ENCODE measurements around the gene LCLAT1. TPM values are rescaled to one million over a fixed set of nuclear protein-coding genes. Genes with fewer than 3 reads are reported as not detected.

LCLAT1 gene
- total RNA-seq, 6 donors from 2014 or later: 7.0 to 21.9 (median 12.4) TPM

GRCh38 chr2:30686669-30687068, 239.6 kb downstream of the LCLAT1 start:
- TF ChIP-seq POLR2A (IDR thresholded peaks at IDR 0.05): no peak
- TF ChIP-seq EP300 (IDR thresholded peaks at IDR 0.05): no peak
- TF ChIP-seq CTCF (IDR thresholded peaks at IDR 0.05): no peak
- TF ChIP-seq POLR2AphosphoS5 (IDR thresholded peaks at IDR 0.05): no peak
- no peak for ATAC-seq (ENCODE audit: low FRiP score in 2 of 2)
- no peak for DNase-seq
- no peaks in the 10 kb centered on the region for H3K9me3 ChIP-seq
- WGBS, 2 donors: 81 to 84% methylated on average over 4 of the region's 4 CpGs
- H3K4me3 ChIP-seq: no peak overlapping the region
- peaks cover 0 to 11% (median 8%) of the 10 kb centered on the region in 4 donors for H3K4me1 ChIP-seq
- no peaks in the 10 kb centered on the region for H3K36me3 ChIP-seq
- no peaks in the 10 kb centered on the region for H3K27me3 ChIP-seq
- no peak overlapping the region for H3K27ac ChIP-seq

GRCh38 chr2:30688956-30689401, 241.9 kb downstream of the LCLAT1 start:
- ATAC-seq (ENCODE audit: low FRiP score in 2 of 2) (no peak), DNase-seq (no peak)
- WGBS, 2 donors: 44 to 87% methylated on average over 3 to 4 of the region's 4 CpGs
- Histone ChIP-seq H3K9me3 (no peaks in the 10 kb centered on the region), H3K4me1 (peaks cover 0 to 15% (median 8%) of the 10 kb centered on the region in 4 donors), H3K27me3 (no peaks in the 10 kb centered on the region), H3K27ac (peak overlapping the region; percentile 68 to 75 (median 70)), H3K4me3 (no peak overlapping the region), H3K36me3 (no peaks in the 10 kb centered on the region)
- TF ChIP-seq POLR2A (IDR thresholded peaks at IDR 0.05) (no peak), EP300 (IDR thresholded peaks at IDR 0.05) (no peak), POLR2AphosphoS5 (IDR thresholded peaks at IDR 0.05) (no peak), CTCF (IDR thresholded peaks at IDR 0.05) (no peak)

- no peak for TF ChIP-seq POLR2AphosphoS5 (IDR thresholded peaks at IDR 0.05)
- TF ChIP-seq EP300 (IDR thresholded peaks at IDR 0.05): no peak
- TF ChIP-seq CTCF (IDR thresholded peaks at IDR 0.05): no peak
- TF ChIP-seq POLR2A (IDR thresholded peaks at IDR 0.05): no peak
- H3K27me3 ChIP-seq: no peaks in the 10 kb centered on the region
- no peak for ATAC-seq (ENCODE audit: low FRiP score in 2 of 2)
- H3K27ac ChIP-seq: peak overlapping the region; percentile 68 to 75 (median 70)
- WGBS, 2 donors: 38 to 66% methylated on average over 3 to 6 of the region's 6 CpGs
- DNase-seq: no peak
- no peaks in the 10 kb centered on the region for H3K36me3 ChIP-seq
- peaks cover 0 to 16% (median 8%) of the 10 kb centered on the region in 4 donors for H3K4me1 ChIP-seq
- H3K4me3 ChIP-seq: no peak overlapping the region
- H3K9me3 ChIP-seq: no peaks in the 10 kb centered on the region
Observed at GRCh38 chr2:30689496-30690125, 242.6 kb downstream of the LCLAT1 start.

GRCh38 chr2:30690126-30690561, 243.1 kb downstream of the LCLAT1 start:
- ATAC-seq (ENCODE audit: low FRiP score in 2 of 2) (no peak), DNase-seq (no peak)
- H3K9me3 ChIP-seq: no peaks in the 10 kb centered on the region
- TF ChIP-seq EP300 (IDR thresholded peaks at IDR 0.05): peak in 1 of 4 donors; percentile 65
- no peak for TF ChIP-seq CTCF (IDR thresholded peaks at IDR 0.05)
- TF ChIP-seq POLR2A (IDR thresholded peaks at IDR 0.05): no peak
- peak in 1 of 2 donors; percentile 34 for TF ChIP-seq POLR2AphosphoS5 (IDR thresholded peaks at IDR 0.05)
- H3K27ac ChIP-seq: peak overlapping the region; percentile 68 to 75 (median 70)
- H3K4me3 ChIP-seq: no peak overlapping the region
- WGBS, 2 donors: 89 to 90% methylated on average over 5 of the region's 5 CpGs
- H3K27me3 ChIP-seq: no peaks in the 10 kb centered on the region
- H3K4me1 ChIP-seq: peaks cover 0 to 16% (median 8%) of the 10 kb centered on the region in 4 donors
- H3K36me3 ChIP-seq: no peaks in the 10 kb centered on the region

Measured in upper lobe of left lung (tissue), 6 donors.